NOMO-1 (cell line): Measurements from ENCODE around the gene TSHZ1.
"Not testable (repeated sequence)": the region's sequence is repeated elsewhere in the genome, so short reads cannot be mapped to it uniquely, and the experiment has no call there.

Experiments
- DNase-seq, 2 experiments: peaks; one replicate each; lab custom pipeline; 2025; ENCODE audit not compliant: unreplicated experiment in 2 of 2; lab: John Stamatoyannopoulos, UW

The TSHZ1 gene

DNA sequence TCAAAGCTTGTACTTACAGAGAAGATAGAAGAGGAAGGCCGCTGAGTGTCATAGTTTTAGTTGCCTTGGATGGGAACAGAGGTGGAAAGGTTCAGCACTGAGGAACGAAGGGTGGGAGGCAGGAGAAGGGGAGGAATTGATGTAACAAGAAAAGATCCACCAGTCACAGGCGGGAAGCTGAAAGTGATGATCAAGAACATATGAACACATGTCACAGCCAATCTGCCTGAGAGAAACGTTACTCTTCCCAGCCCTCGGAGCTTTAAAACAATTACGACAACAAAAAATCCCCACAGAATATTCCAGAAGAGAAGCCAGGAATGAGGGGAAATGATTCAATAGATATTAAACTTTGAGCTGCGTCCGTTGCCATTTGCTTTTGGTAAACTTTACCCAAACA is 87.1 kb downstream of the TSHZ1 start:
- DNase-seq = no peak

DNA sequence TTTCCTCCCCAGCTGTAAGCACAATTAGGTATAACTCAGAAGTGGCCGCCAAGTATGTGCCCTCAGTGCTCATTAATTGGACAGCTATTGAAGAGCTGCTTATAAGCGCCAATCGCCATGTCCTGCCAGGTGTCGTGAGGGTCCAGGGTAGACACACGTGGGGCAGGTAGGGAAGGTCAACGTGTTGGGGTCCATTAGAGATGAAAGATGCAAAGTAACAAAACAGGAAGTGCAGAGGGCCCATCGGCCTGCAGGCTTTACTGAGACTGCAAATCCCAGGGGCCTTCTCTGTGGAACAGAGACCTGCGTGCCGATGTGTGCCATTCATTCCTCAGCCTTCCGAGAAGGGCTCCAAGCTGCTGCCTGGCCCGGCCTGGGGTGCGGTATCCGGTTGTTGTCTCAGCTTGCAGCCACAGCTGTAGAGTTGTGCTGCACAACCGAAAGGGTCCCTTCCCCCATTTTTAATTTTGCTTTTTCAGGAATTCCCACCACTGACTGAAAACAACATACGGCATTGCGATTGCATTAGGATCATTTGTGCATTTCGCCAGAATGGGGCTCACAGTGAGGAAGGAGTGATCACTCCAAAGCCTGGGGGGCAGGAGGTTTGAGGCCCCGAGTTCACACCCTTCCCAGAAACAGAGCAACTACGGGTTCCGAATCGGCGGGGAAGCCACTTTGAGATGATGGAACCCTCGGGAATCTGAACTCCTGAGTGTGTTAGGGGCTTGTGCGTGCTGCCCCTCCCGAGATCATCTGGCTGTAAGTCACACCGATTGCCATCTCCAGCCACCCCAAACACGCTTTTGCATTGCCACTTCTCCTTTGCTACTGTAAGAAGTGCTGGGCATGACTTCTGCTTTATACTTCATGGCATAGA is 94.3 kb downstream of the TSHZ1 start:
- no peak for DNase-seq

DNA sequence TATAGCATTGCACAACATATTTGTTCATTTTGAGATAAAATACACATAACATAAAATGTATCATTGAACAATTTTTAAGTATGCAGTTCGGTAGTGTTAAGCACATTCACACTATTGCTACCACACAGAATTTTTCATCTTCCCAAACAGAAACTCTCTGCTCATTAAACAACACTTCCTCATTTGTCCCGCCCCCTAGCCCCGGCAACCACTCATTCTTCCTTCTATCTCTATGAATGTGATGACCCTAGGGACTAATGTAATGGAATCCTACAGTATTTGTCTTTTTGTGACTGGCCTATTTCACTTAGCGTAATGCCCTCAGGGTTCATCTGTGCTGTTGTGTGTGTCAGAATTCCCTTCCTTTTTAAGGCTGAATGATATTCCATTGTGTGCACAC is 95.4 kb downstream of the TSHZ1 start:
- DNase-seq = no peak

DNA sequence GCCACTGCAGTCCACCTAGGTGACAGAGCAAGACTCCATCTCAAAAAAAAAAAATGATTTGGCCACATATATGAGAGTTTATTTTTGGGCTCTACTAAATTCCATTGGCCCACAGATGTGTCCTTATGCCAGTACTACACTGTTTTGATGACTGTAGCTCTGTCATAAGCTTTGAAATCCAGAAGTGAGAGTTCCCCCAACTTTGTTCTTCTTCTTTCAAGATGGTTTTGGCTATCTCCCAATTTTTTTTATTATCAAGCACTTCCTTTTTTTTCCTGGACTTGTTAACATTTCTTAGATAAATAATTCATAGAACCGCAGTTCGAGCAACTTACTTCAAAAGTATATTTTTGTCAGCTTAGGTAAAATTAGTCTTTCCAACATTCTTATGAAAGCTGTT is 96.9 kb downstream of the TSHZ1 start:
- peak in 1 of 2 experiments; percentile 27 for DNase-seq

DNA sequence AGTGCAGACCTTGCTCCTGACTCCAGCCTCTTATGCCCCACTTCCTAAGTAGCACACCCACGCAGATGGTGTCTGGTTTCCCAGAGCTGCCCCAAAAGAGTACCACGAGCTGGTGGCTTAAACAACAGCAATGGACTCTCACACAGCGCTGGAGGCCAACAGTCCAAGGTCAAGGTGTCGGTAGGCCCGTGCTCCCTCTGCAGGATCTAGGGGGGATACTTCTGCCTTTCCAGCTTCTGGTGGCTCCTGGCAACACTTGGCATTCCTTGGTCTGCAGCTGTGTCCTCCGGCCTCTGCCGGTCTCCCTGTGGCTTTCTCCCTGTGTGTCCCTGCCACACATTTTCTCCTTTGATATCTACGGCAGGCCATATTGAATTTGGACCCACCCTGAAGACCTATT is 99.0 kb downstream of the TSHZ1 start:
- DNase-seq = no peak

- DNase-seq = no peak
Measured at GRCh38 chr18:75314117-75314516, 103.5 kb downstream of the TSHZ1 start.

DNA sequence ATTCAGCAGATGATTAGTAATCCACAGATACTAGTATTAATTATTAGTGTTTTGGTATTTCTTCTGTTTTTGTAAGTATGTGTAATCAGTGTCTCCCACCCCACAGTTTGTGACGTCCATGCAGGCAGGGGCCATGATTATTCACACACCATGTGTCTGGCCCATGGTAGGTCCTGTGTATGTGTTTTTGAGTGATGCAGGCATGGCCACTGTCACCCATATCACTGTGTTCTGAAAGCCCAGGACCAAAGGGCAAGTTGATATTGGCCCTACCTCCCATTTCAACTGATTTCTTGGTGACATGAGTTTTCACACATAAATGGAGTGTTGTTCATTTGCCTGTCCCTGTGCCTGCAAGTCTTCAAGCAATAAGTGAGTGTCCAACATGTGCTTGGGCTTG is 104.0 kb downstream of the TSHZ1 start:
- no peak for DNase-seq

- DNase-seq = no peak
Measured at GRCh38 chr18:75316223-75316622, 105.6 kb downstream of the TSHZ1 start.

DNA sequence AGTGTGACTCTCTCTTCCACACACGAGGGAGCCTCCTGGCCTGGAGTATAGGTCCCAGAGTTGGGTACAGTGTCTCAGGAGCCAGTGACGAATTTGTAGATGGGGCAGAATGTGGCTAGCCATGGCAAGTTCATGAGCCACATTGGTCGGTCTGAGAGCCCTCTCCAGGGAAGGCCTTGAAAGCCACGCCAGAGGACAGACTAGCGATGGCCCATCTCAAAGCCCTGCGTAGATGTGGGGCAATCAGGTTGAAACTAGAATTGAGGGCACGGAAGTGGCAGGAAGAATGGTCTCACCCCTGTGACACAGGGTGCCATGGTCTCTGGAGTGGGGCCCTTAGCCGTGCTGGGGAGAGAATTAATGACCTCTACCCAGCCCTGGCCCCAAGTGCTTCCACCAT is 106.2 kb downstream of the TSHZ1 start:
- DNase-seq = no peak

DNA sequence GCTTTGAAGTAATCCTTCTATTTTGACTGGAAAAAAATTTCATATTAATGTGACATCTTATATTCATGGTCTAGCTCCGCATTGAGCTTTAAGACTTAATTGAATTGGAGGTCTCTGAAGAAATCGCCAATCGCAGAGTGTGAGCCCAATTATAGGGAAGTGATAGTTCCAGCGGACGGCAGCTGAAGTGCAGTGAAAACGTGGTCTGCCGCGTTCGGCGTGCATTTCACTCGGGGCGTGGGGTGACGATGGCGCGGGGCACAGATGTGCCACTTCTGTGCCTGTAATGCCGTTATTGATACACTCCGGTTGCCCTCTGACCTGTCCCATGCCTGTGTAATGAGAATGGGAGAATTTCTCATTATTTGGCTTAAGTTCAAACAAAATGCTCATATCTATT is 106.7 kb downstream of the TSHZ1 start:
- DNase-seq = no peak

DNA sequence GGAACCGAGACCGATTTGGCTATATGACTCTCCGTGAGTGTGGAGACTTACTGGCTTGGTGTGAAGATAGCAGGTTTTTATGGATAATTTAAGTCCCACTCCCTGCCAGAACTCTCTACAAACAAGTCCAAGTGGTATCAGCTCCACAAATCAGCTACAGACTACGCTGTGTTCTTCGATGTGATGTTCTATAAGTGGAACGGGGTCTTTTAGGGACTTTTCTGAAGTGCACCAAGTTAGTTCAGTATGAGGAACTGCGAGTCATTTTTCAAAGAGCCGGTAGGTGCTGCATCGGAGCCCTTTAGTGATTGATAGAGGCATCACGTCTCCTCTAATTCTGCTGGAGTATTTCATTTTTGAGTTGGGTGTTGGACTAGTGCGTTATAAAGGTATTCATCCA is 107.1 kb downstream of the TSHZ1 start:
- no peak for DNase-seq

DNA sequence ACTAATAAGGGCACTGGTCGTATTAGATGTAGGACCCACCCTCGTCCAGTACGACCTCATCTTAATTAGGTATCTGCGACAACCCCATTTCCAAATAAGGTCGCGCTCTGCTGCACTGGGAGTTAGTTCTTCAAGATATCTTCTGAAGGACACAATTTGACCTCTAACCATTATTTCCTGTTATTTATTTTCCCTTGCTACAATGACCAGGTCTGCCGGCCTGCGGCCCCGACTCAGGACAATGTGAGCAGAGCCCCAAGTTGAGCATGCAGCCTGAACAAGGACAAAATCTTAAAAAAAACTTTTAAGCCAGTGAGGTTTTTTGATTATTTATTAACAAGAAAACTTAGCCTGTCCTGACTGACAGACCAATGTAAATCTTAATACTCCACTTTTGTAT is 109.3 kb downstream of the TSHZ1 start:
- no peak for DNase-seq

- DNase-seq = no peak
Measured at GRCh38 chr18:75320506-75320905, 109.9 kb downstream of the TSHZ1 start.

GRCh38 chr18:75321431-75321830 is 110.8 kb downstream of the TSHZ1 start:
- DNase-seq = no peak

- no peak for DNase-seq
Measured at GRCh38 chr18:75322206-75322605, 111.6 kb downstream of the TSHZ1 start.

- DNase-seq = no peak
Measured at GRCh38 chr18:75323821-75324585, 113.4 kb downstream of the TSHZ1 start.

- DNase-seq = no peak
Measured at GRCh38 chr18:75324686-75325257, 114.2 kb downstream of the TSHZ1 start.

GRCh38 chr18:75329753-75330152 is 119.2 kb downstream of the TSHZ1 start:
- DNase-seq = not testable (repeated sequence)

- no peak for DNase-seq
Measured at GRCh38 chr18:75330308-75330707, 119.7 kb downstream of the TSHZ1 start.

GRCh38 chr18:75334869-75335268 is 124.3 kb downstream of the TSHZ1 start:
- no peak for DNase-seq

DNA sequence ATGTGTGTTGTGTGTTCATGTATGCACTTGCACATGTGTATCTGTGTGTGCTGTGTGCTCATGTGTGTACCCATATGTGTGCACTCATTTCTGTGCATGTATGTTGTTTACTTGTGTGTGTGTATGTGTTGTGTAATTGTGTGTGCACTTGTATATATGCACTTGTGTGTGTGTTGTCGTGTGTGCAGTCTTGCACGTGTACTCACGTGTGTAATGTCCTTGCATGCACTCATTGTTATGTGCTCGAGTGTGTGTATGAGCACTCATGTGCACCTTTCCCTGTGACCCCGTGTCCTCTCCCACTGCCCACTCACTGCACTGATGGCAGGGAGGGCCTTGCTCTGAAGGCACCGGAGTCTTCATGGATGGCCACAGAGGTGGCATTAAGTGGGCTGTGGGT is 124.9 kb downstream of the TSHZ1 start:
- no peak for DNase-seq

GRCh38 chr18:75336767-75337166 is 126.2 kb downstream of the TSHZ1 start:
- no peak for DNase-seq
